ENCODE data around the gene TNFRSF13B. TPM values are rescaled to one million over a fixed set of nuclear protein-coding genes. Genes with fewer than 3 reads are reported as not detected.
A peak's percentile ranks its signal among the peaks of the same experiment; 100 is the strongest.
"Not testable (repeated sequence)": the region's sequence is repeated elsewhere in the genome, so short reads cannot be mapped to it uniquely, and the experiment has no call there.

TNFRSF13B gene
- total and polyA plus RNA-seq, 8 donors: 0.25 to 1.8 (median 1.1) TPM; not detected in 4

DNA sequence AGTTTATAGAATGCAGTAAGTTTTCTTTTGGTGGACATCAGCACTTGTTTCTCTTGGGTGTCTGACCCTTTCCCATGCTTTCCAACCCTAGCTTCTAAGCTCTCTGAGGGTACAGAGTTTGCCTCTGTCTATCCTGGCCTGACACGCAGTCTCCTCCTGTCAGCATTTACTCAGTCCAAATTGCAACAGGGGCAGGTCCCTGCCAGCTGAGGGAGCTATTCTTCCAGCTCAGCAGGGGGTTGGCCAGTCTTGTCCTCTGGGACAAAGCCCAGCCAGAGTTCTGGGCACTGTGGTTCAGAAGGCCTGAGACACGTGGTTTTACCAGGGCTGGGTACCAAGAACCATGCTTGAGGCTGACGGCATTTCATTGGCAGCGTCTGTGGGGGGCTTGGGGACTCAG lies 38.1 kb upstream of the TNFRSF13B start:
- not testable (repeated sequence) for H3K36me3 ChIP-seq, H3K9me3 ChIP-seq, H3K4me3 ChIP-seq, H3K27me3 ChIP-seq, DNase-seq
- Histone ChIP-seq H3K4me1 (peaks cover 7 to 19% (median 10%) of the 10 kb centered on the region in 4 donors), H3K27ac (peak overlapping the region in 4 of 5 donors; percentile 41 to 68 (median 61))
- 25 to 52% (median 38%) methylated on average over 1 of the region's 4 CpGs for WGBS, 5 donors
- intact Hi-C loops (cut with DNase I; ENCODE audit: low total_unique reads): loop anchor here (10.0 kb wide), 2 partner anchors 135 to 295 kb away; partner anchors contain the start of gene NT5M
- peak in 1 of 7 experiments; percentile 29 for TF ChIP-seq CTCF (IDR thresholded peaks at IDR 0.05)

DNA sequence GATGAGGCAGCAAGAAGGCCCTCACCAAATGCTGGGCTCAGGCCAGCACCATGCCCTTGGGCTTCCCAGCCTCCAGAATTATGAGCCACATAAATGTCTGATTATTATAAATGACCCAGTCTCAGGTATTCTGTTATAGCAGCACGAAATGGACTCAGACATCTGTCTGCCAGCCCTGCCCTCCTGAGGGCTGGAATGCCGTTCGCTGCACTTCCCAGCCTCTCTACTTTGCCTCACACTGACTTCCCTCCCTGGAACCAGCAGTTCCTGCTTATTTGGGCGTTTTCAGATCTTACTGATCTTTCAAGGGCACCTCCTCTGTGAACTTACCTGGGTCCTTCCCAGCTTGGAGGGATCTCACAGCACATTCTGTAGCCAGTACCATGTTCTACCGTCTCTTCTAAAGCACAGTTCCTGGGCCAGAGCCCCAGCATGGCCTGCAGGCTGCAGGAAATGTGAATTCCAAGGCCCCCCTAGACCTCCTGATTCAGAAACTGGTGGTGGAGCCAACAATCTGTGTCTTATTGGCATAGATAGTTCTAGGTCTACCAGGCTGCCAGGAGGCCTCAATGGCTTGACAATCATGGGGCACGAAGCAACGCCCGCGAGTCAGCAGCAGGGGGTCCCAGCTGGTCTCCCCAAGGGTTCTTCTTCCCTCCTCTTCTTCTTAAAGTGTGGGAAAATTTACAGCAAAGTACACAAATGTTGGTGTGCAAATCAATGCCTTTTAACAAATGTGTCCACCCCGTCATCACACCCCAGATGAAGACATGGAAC lies 36.9 kb upstream of the TNFRSF13B start:
- intact Hi-C loops (cut with DNase I; ENCODE audit: low total_unique reads): loop anchor here (10.0 kb wide), 2 partner anchors 136 to 296 kb away; partner anchors contain the start of gene NT5M
- H3K4me1 ChIP-seq: peaks cover 7 to 12% (median 8%) of the 10 kb centered on the region in 4 donors
- TF ChIP-seq POLR2AphosphoS5 (IDR thresholded peaks at IDR 0.05): peak in 1 of 3 donors; percentile 30
- H3K27me3 ChIP-seq, H3K36me3 ChIP-seq, H3K4me3 ChIP-seq, DNase-seq, H3K9me3 ChIP-seq: not testable (repeated sequence)
- H3K27ac ChIP-seq: peak overlapping the region; percentile 41 to 68 (median 60)
- 68 to 86% (median 75%) methylated on average over 10 of the region's 10 CpGs for WGBS, 5 donors

- not testable (repeated sequence) for H3K4me3 ChIP-seq, H3K27ac ChIP-seq, H3K36me3 ChIP-seq, H3K9me3 ChIP-seq, DNase-seq, H3K27me3 ChIP-seq
- peaks cover 7 to 12% (median 8%) of the 10 kb centered on the region in 4 donors for H3K4me1 ChIP-seq
- intact Hi-C loops (cut with DNase I; ENCODE audit: low total_unique reads): loop anchor here (10.0 kb wide), 2 partner anchors 137 to 297 kb away; partner anchors contain the start of gene NT5M
- 62 to 93% (median 68%) methylated on average over 3 to 4 of the region's 6 CpGs for WGBS, 5 donors
Observed at GRCh38 chr17:17007891-17008290, 36.0 kb upstream of the TNFRSF13B start.

GRCh38 chr17:17004997-17005614 lies 33.2 kb upstream of the TNFRSF13B start:
- 51 to 83% (median 69%) methylated on average over 11 to 13 of the region's 14 CpGs for WGBS, 5 donors
- H3K27ac ChIP-seq, H3K9me3 ChIP-seq, H3K27me3 ChIP-seq, H3K4me3 ChIP-seq, DNase-seq, H3K36me3 ChIP-seq: not testable (repeated sequence)
- H3K4me1 ChIP-seq: peaks cover 12 to 22% (median 17%) of the 10 kb centered on the region in 4 donors
- intact Hi-C loops (cut with DNase I; ENCODE audit: low total_unique reads): loop anchor here (10.0 kb wide), 2 partner anchors 140 to 300 kb away; partner anchors contain the start of gene NT5M

- no peak for TF ChIP-seq POLR2AphosphoS5 (IDR thresholded peaks at IDR 0.05)
- H3K4me1 ChIP-seq: peaks cover 7 to 17% (median 13%) of the 10 kb centered on the region in 4 donors
- H3K4me3 ChIP-seq: no peak overlapping the region
- DNase-seq: no peak
- H3K36me3 ChIP-seq: no peaks in the 10 kb centered on the region
- H3K27ac ChIP-seq: no peak overlapping the region
- 81 to 86% (median 86%) methylated on average over 19 of the region's 19 CpGs for WGBS, 5 donors
- no peaks in the 10 kb centered on the region for H3K27me3 ChIP-seq
- H3K9me3 ChIP-seq: no peaks in the 10 kb centered on the region
- intact Hi-C loops (cut with DNase I; ENCODE audit: low total_unique reads): loop anchor here (10.0 kb wide), 2 partner anchors 140 to 300 kb away; partner anchors contain the start of gene NT5M
Observed at GRCh38 chr17:17004251-17004996, 32.5 kb upstream of the TNFRSF13B start.

DNA sequence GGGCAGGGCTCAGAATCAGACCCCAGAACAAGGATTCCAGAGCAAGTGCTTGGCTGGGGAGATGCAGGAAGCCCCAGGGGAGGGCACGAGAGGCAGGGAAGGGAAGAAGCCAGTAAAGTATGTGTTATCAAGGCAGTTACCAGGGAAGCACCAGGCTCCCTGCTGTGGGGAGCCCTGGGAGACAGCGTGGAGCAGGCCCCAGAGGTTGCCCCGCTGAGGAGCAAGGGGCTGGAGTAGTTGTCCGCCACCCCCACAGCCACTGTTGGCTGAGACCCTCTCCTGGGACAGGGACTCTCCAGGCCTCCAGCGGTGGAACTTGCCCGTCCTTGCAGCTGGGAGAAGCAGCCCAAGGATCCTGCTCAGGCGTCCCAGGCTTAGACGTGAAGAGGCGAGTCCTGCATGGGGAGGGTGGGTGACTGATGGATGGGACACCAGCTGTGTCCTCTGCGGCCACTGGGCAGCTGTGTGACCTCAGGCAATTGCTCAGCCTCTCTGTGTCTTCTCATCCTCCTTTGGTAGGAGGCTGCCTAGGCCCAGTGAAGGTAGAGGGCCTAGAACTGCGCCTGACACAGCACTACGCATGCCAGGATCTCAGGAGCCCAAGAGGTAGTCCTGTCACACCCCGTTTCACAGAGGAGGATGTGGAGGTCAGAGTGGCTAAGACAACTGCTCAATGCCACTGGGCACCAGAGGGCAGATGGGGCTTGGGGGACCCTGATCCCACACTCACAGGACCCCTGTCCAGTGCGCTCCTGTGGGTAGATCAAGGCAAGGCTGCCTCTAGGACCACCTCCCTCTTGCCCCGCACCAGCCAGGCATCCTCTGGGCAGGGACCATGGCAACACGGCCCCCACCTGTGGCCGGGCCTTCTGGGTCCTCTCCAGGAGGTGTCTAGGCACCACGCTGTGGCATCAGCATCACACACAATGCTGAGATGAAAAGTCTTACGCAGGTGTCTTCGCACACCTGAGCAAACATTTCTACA lies 31.1 kb upstream of the TNFRSF13B start:
- intact Hi-C loops (cut with DNase I; ENCODE audit: low total_unique reads): loop anchor here (10.0 kb wide), 2 partner anchors 142 to 302 kb away; partner anchors contain the start of gene NT5M
- 83 to 93% (median 92%) methylated on average over 18 to 20 of the region's 20 CpGs for WGBS, 5 donors
- not testable (repeated sequence) for H3K9me3 ChIP-seq, H3K27me3 ChIP-seq, H3K4me3 ChIP-seq, H3K36me3 ChIP-seq, DNase-seq, H3K27ac ChIP-seq
- H3K4me1 ChIP-seq: peaks cover 5 to 11% (median 9%) of the 10 kb centered on the region in 4 donors

Data from stomach (tissue), 9 donors.